Heart right ventricle (tissue), 16 donors: Measurements from ENCODE around the gene R3HDM1. TPM values are rescaled to one million over a fixed set of nuclear protein-coding genes. Genes with fewer than 3 reads are reported as not detected.

Source experiments
- ATAC-seq, 8 donors: fragments of 200-7000 bp; cut with Tn5 transposase; one replicate each; pipeline ENCODE4 v1.9.1; 2020; ENCODE audit warnings: mild to moderate bottlenecking in 8 of 8, moderate library complexity in 8 of 8, moderate number of reproducible peaks in 1 of 8
- DNase-seq, 2 donors: peaks; one replicate each; pipeline ENCODE4 v3.0.0-alpha.2; 2020
- H3K27ac ChIP-seq, 10 donors: fragments of 200-600 bp; sonication (generic) in 2 of 10; one replicate each; pipeline versions ENCODE4 v1.5.0 to v1.8.0; 2020 to 2022; ENCODE audit warnings: mild to moderate bottlenecking in 3 of 10
- H3K27me3 ChIP-seq, 7 donors: fragments of 200-600 bp; one replicate each; pipeline ENCODE4 v1.8.0; 2021 to 2022; ENCODE audit warnings: mild to moderate bottlenecking in 2 of 7
- H3K36me3 ChIP-seq, 9 donors: fragments of 200-600 bp; sonication (generic) in 1 of 9; one replicate each; pipeline versions ENCODE4 v1.5.0 to v1.8.0; 2020 to 2022; ENCODE audit warnings: mild to moderate bottlenecking in 2 of 9
- H3K4me1 ChIP-seq, 9 donors: fragments of 200-600 bp; sonication (generic) in 1 of 9; one replicate each; pipeline versions ENCODE4 v1.5.0 to v1.8.0; 2020 to 2022; ENCODE audit warnings: mild to moderate bottlenecking in 4 of 9
- H3K4me3 ChIP-seq, 10 donors: fragments of 200-600 bp; sonication (generic) in 2 of 10; one replicate each; pipeline versions ENCODE4 v1.5.0 to v1.8.0; 2020 to 2022; ENCODE audit warnings: mild to moderate bottlenecking in 7 of 10, moderate library complexity in 2 of 10
- H3K9me3 ChIP-seq, 11 donors: fragments of 200-600 bp in 10 of 11; sonication (generic) in 2 of 11; one replicate each; pipeline versions ENCODE4 v1.5.0 to v1.8.0; 2013 to 2022; ENCODE audit warnings: mild to moderate bottlenecking in 2 of 11, control low read depth in 1 of 11, moderate library complexity in 1 of 11
- CTCF ChIP-seq, 9 donors: fragments of 200-600 bp; sonication (generic) in 2 of 9; IDR thresholded peaks; one replicate each; pipeline versions ENCODE4 v1.5.0 to v1.8.0; 2021 to 2022; ENCODE audit warnings: antibody characterized with exemption in 9 of 9, mild to moderate bottlenecking in 5 of 9, moderate library complexity in 1 of 9
- WGBS, 2 donors: extraction: QIAGEN DNeasy Blood & Tissue Kit; methylation state at CpG; one replicate each; pipeline ENCODE4 v1.1.7; 2013; ENCODE audit warnings: inconsistent platforms in 1 of 2; 5-methylcytosine and 5-hydroxymethylcytosine counted together
- intact Hi-C, 10 donors: fragments of 100-400 bp; cut with DNase I; formaldehyde crosslinking; loops; one replicate each; pipeline versions ENCODE4 v1.11.1 to v1.14.2; 2022
- microRNA-seq, 2 donors: library from miRNA; unstranded; fragments of <30 nt; microRNA quantifications; one replicate each; pipeline ENCODE4 v1.2.0, GENCODE V29; 2021
- polyA plus RNA-seq, 2 donors: library from polyadenylated mRNA; stranded (reverse); fragments of 200-250 nt; gene quantifications; one replicate each; pipeline ENCODE4 v1.2.3, GENCODE V29; 2013
- total RNA-seq, 10 donors: library from RNA; stranded (reverse); fragmentation: NEBNext Ultra II Directional in 3 of 10; extraction: Animal tissue kit (Norgen Biotek cat#: 25700) in 3 of 10; gene quantifications; one replicate each; pipeline versions ENCODE4 v1.2.1 to v1.2.4, GENCODE V29; 2021 to 2023
- donor health status: Arrhythmogenic right ventricular cardiomyopathy.
- donor health status: ischemic (EF 13 %, LVEDD 7.1; RV severe dilation, severe dysfunction).
- donor health status: healthy with polysubstance abuse.
- donor health status: DM: no; HTN: yes; CAD: no.
- donor health status: DM: no; HTN: no; CAD: no.
- donor health status: ischemic (EF 25% LVEDD 6.9; RV normal size, moderate dysfunction).
- donor health status: ischemic (EF 25% LVEDD 5.7; RV mildly dilated, moderate dysfunction).
- donor health status: healthy.
- donor health status: DM: yes; HTN: yes; CAD: no.
- donor health status: Ischemic cardiomyopathy.
- donor health status: ischemic (EF 35%, LVEDD 5.7; RV mildly dilated, moderate dysfunction).
- donor health status: nonischemic (EF 11% LVEDD 7.7; RV severe dilation, severe dysfunction).
- donor health status: DM: yes; HTN: yes; CAD: no.
- donor health status: PGD.
- donor health status: ischemic (EF 29% LVEDD 5.4; RV normal size, mild dysfunction).
- donor health status: nonischemic (EF 23%, LVEDD 6.1; RV moderate dilation, normal function).

Gene R3HDM1
- total and polyA plus RNA-seq, 12 donors: 6.1 to 22.2 (median 17.5) TPM

GRCh38 chr2:135773319-135773718 lies 242.0 kb downstream of the R3HDM1 start:
- H3K9me3 ChIP-seq: no peaks in the 10 kb centered on the region
- H3K4me1 ChIP-seq: peaks cover 0 to 10% (median 4%) of the 10 kb centered on the region in 9 donors
- TF ChIP-seq CTCF (IDR thresholded peaks at IDR 0.05): no peak
- H3K36me3 ChIP-seq: peaks cover 0 to 100% (median 69%) of the 10 kb centered on the region in 9 donors
- no peak overlapping the region for H3K4me3 ChIP-seq
- WGBS, 2 donors: 85 to 91% methylated on average over 2 of the region's 2 CpGs
- DNase-seq (no peak), ATAC-seq (no peak)
- intact Hi-C loops: no loop called here
- H3K27me3 ChIP-seq: no peaks in the 10 kb centered on the region
- no peak overlapping the region for H3K27ac ChIP-seq

GRCh38 chr2:135773917-135774316 lies 242.6 kb downstream of the R3HDM1 start:
- ATAC-seq: no peak

More at GRCh38 chr2:135773917-135774316, 242.6 kb downstream of the R3HDM1 start:
- Histone ChIP-seq H3K4me3 (no peak overlapping the region), H3K36me3 (peaks cover 0 to 100% (median 75%) of the 10 kb centered on the region in 9 donors), H3K9me3 (no peaks in the 10 kb centered on the region), H3K27me3 (no peaks in the 10 kb centered on the region), H3K4me1 (peaks cover 0 to 10% (median 4%) of the 10 kb centered on the region in 9 donors), H3K27ac (no peak overlapping the region)
- intact Hi-C loops: no loop called here
- no peak for TF ChIP-seq CTCF (IDR thresholded peaks at IDR 0.05)
- no peak for DNase-seq

Small RNAs within 50 kb of the gene (microRNA-seq; reads per million reads assigned to microRNA genes)
- gene MIR128-1: 83.3 to 163 reads per million in 2 donors

Other genes with a start within 250 kb of the R3HDM1 start
- gene ZRANB3, start 266 bp upstream of the R3HDM1 start, total RNA-seq: 1 to 10 TPM; 1.3 to 5.7 (median 2.7) TPM
- under 1 TPM; 0.66 to 0.81 TPM for gene ZRANB3, start 266 bp upstream of the R3HDM1 start, polyA plus RNA-seq
- gene UBXN4, start 210.4 kb downstream of the R3HDM1 start, total RNA-seq: 10 to 100 TPM; 53.6 to 77.8 (median 66.6) TPM
- gene UBXN4, start 210.4 kb downstream of the R3HDM1 start, polyA plus RNA-seq: 10 to 100 TPM; 29.3 to 51.6 TPM